Measurements from ENCODE around the gene C2orf69.

C2orf69 gene

DNA sequence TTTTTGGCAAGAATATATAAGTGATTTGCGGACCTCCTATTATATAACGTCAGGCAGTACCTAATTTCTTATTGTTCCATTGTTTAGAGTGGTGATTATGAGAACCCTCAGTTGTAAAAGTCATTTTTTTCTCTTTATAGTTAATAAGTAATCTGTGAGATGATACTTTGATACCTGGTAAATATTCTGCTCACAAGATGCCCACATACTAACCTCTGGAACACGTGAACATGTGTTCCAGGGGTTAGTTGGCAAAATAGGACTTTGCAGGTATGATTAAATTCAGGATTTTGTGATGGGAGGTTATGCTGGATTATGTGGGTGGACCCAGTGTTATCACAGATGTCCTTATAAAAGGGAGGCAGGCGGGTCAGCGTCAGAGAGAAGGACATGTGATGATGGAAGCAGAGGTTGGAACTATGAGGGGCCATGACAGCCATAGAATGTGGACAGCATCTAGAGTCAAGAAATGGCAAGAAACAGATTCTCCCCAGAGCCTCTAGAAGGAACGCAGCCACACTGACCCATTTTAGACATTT lies 61.1 kb downstream of the C2orf69 start:
- no peak for DNase-seq

DNA sequence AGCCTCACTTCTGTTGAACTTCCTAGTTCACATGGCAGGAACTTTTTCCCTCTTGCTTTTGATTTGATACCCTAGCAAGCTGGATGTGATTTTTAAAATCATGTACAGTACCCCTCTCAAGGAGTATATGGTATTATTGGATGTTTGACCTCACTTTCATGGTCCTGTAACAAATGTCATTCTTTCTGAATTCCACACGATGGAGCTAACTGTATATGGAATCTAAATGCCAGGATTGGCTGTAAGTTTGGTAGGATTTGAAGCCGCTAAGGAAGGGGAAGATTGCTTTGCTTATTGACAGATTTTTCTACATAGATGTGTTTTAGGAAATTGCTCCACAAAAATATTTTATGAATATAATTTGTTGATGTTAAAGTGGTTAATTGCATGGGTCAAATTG lies 62.6 kb downstream of the C2orf69 start:
- no peak for DNase-seq

DNA sequence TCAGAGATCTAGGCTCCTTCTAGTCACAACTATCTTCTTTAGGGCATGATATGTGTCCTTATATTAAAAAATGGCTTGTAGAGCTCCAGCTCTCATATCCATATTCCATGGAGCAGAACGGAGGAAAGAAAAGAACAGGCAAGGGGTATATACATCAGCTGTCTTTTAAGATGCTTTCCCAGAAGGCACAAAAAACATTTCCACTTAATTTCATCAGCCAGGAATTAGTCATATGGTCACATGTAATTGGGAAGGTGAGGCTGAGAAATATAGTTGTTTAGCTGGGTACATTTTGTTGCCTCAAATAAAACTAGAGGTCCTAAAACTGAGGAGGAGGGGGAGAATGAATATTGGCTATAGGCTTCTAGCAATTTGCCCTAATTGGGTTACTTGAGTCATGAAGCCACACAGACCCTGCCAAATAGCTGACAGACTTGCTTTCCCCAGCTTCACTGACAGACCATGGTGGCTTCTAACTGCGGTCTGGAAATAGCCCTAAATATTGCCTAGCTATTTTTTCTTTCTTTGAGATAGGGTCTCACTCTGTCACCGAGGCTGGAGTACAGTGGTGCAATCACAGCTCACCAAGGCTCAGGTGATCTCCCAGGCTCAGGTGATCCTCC lies 64.3 kb downstream of the C2orf69 start:
- no peak for DNase-seq

Data from femur (tissue), 1 donor.